ENCODE measurements around the gene TMEM145. TPM values are rescaled to one million over a fixed set of nuclear protein-coding genes. Genes with fewer than 3 reads are reported as not detected.
A peak's percentile ranks its signal among the peaks of the same experiment; 100 is the strongest.

TMEM145 gene
- total RNA-seq, 1 donor from 2014 or later, result not detected

- H3K4me3 Mint-ChIP-seq (ENCODE audit: unreplicated experiment), result no peak overlapping the region
- Histone ChIP-seq H3K4me3 (ENCODE audit: insufficient read depth, low read depth, low read length) (no peak overlapping the region), H3K4me1 (ENCODE audit: insufficient read depth, low read length) (peaks cover 3% of the 10 kb centered on the region), H3K9me3 (ENCODE audit: insufficient read depth, low read depth, low read length) (no peaks in the 10 kb centered on the region), H3K79me2 (ENCODE audit: insufficient read depth, low read length) (no peaks in the 10 kb centered on the region), H4K20me1 (ENCODE audit: insufficient read depth, low read length) (no peaks in the 10 kb centered on the region), H3K36me3 (ENCODE audit: insufficient read depth, low read length) (no peaks in the 10 kb centered on the region), H3K27me3 (ENCODE audit: insufficient read depth, low read length) (peaks cover 9% of the 10 kb centered on the region), H3K9ac (ENCODE audit: low read length) (no peak overlapping the region), H2AFZ (ENCODE audit: low read depth, low read length) (no peak overlapping the region), H3K4me2 (ENCODE audit: low read length) (no peak overlapping the region), H3K27ac (ENCODE audit: low read depth, low read length) (no peak overlapping the region)
- peaks cover 25% of the 10 kb centered on the region for H3K27me3 Mint-ChIP-seq (ENCODE audit: low read depth, unreplicated experiment)
- no peaks in the 10 kb centered on the region for H3K36me3 Mint-ChIP-seq (ENCODE audit: low read depth, unreplicated experiment)
- no peak for TF ChIP-seq CTCF (IDR thresholded peaks at IDR 0.05; ENCODE audit: insufficient read depth, low read depth, low read length)
- TF ChIP-seq EZH2 (IDR thresholded peaks at IDR 0.05; ENCODE audit: insufficient read depth, low read length), result no peak
- FAIRE-seq (no peak), DNase-seq (ENCODE audit: low read depth) (no peak)
- peaks cover 2% of the 10 kb centered on the region for H3K4me1 Mint-ChIP-seq (ENCODE audit: low read depth, unreplicated experiment)
- H3K9me3 Mint-ChIP-seq (ENCODE audit: unreplicated experiment), result no peaks in the 10 kb centered on the region
- no peak overlapping the region for H3K27ac Mint-ChIP-seq (ENCODE audit: unreplicated experiment)
These were observed 3.4 kb upstream of the TMEM145 start for GRCh38 chr19:42309686-42310085.

DNA sequence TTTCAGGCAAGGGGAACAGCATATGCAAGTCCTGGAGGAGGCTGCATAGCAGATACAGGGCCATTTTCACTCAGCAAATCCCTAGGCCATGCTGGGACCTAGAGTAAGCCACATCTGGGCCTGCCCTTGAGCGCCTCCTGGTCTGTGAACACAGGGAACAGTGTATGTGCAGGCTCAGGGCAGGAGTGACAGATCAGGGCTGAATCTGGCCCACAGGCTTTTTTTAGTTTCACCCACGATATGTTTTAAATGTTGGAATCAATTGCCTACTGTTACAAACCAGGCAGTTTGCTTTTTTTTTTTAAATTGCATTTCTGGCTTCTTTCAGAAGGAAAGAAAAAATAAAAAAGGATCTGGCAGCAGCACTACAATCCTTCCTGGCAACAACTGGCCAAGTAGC, 1.5 kb upstream of the TMEM145 start:
- no peaks in the 10 kb centered on the region for H3K9me3 ChIP-seq (ENCODE audit: insufficient read depth, low read depth, low read length)
- H3K27ac ChIP-seq (ENCODE audit: low read depth, low read length), result no peak overlapping the region
- H3K79me2 ChIP-seq (ENCODE audit: insufficient read depth, low read length), result no peaks in the 10 kb centered on the region
- H3K36me3 ChIP-seq (ENCODE audit: insufficient read depth, low read length), result no peaks in the 10 kb centered on the region
- Mint-ChIP-seq H3K27me3 (ENCODE audit: low read depth, unreplicated experiment) (peaks cover 33% of the 10 kb centered on the region), H3K9me3 (ENCODE audit: unreplicated experiment) (no peaks in the 10 kb centered on the region), H3K4me1 (ENCODE audit: low read depth, unreplicated experiment) (peaks cover 2% of the 10 kb centered on the region), H3K36me3 (ENCODE audit: low read depth, unreplicated experiment) (no peaks in the 10 kb centered on the region), H3K27ac (ENCODE audit: unreplicated experiment) (no peak overlapping the region), H3K4me3 (ENCODE audit: unreplicated experiment) (peak overlapping the region; percentile 40)
- peaks cover 3% of the 10 kb centered on the region for H3K4me1 ChIP-seq (ENCODE audit: insufficient read depth, low read length)
- TF ChIP-seq CTCF (IDR thresholded peaks at IDR 0.05; ENCODE audit: insufficient read depth, low read depth, low read length), result peak; percentile 4
- no peak for TF ChIP-seq EZH2 (IDR thresholded peaks at IDR 0.05; ENCODE audit: insufficient read depth, low read length)
- H3K9ac ChIP-seq (ENCODE audit: low read length), result no peak overlapping the region
- peaks cover 9% of the 10 kb centered on the region for H3K27me3 ChIP-seq (ENCODE audit: insufficient read depth, low read length)
- FAIRE-seq, result no peak
- no peak for DNase-seq (ENCODE audit: low read depth)
- H4K20me1 ChIP-seq (ENCODE audit: insufficient read depth, low read length), result no peaks in the 10 kb centered on the region
- H2AFZ ChIP-seq (ENCODE audit: low read depth, low read length), result no peak overlapping the region
- H3K4me3 ChIP-seq (ENCODE audit: insufficient read depth, low read depth, low read length), result no peak overlapping the region
- H3K4me2 ChIP-seq (ENCODE audit: low read length), result no peak overlapping the region

DNA sequence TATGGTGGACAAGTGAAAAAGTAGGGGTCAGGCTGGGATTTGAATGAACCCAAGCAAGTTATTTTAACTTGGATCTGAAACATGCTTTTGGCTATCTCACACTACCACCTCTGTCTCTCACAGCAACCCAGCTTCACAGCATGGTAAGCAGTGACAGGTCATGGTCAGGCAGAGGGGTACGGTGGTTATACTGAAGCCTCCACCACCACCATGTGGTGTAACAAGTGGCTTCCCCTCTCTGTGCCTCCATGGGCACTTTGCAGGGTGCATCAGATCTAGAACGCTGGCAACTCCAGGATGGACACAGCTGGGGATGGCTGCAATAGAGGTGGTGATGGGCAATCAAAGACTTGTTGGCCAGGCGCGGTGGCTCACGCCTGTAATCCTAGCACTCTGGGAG, 739 bp upstream of the TMEM145 start:
- Mint-ChIP-seq H3K36me3 (ENCODE audit: low read depth, unreplicated experiment) (no peaks in the 10 kb centered on the region), H3K9me3 (ENCODE audit: unreplicated experiment) (no peaks in the 10 kb centered on the region), H3K27ac (ENCODE audit: unreplicated experiment) (no peak overlapping the region), H3K4me3 (ENCODE audit: unreplicated experiment) (peak overlapping the region; percentile 83), H3K4me1 (ENCODE audit: low read depth, unreplicated experiment) (peaks cover 2% of the 10 kb centered on the region), H3K27me3 (ENCODE audit: low read depth, unreplicated experiment) (peaks cover 39% of the 10 kb centered on the region)
- Histone ChIP-seq H3K4me2 (ENCODE audit: low read length) (no peak overlapping the region), H3K4me1 (ENCODE audit: insufficient read depth, low read length) (peaks cover 6% of the 10 kb centered on the region), H3K9me3 (ENCODE audit: insufficient read depth, low read depth, low read length) (no peaks in the 10 kb centered on the region), H3K4me3 (ENCODE audit: insufficient read depth, low read depth, low read length) (no peak overlapping the region), H3K36me3 (ENCODE audit: insufficient read depth, low read length) (no peaks in the 10 kb centered on the region), H3K9ac (ENCODE audit: low read length) (no peak overlapping the region), H3K79me2 (ENCODE audit: insufficient read depth, low read length) (no peaks in the 10 kb centered on the region), H2AFZ (ENCODE audit: low read depth, low read length) (no peak overlapping the region), H4K20me1 (ENCODE audit: insufficient read depth, low read length) (no peaks in the 10 kb centered on the region), H3K27ac (ENCODE audit: low read depth, low read length) (no peak overlapping the region), H3K27me3 (ENCODE audit: insufficient read depth, low read length) (peaks cover 9% of the 10 kb centered on the region)
- TF ChIP-seq CTCF (IDR thresholded peaks at IDR 0.05; ENCODE audit: insufficient read depth, low read depth, low read length), result no peak
- DNase-seq (ENCODE audit: low read depth) (no peak), FAIRE-seq (no peak)
